Transverse colon (tissue), 4 donors: ENCODE measurements around the gene APOE. TPM values are rescaled to one million over a fixed set of nuclear protein-coding genes. Genes with fewer than 3 reads are reported as not detected.

Experiments
- DNase-seq: peaks from one replicate; pipeline ENCODE4 v3.0.0-alpha.2; 2019
- H3K27ac ChIP-seq, 4 donors: fragments of 200-600 bp; sonication (generic); 2 replicates each; pipeline ENCODE4 v1.5.1; 2016 to 2018; ENCODE audit warnings: inconsistent platforms in 4 of 4
- H3K27me3 ChIP-seq: fragments of 200-600 bp; sonication (generic); 2 replicates; pipeline ENCODE4 v1.5.1; 2017; ENCODE audit warnings: inconsistent platforms
- H3K36me3 ChIP-seq, 4 donors: fragments of 200-600 bp; sonication (generic); 2 replicates each; pipeline ENCODE4 v1.5.1; 2017 to 2019; ENCODE audit warnings: inconsistent platforms in 4 of 4
- H3K4me1 ChIP-seq, 4 donors: fragments of 200-600 bp; sonication (generic); 2 replicates each; pipeline ENCODE4 v1.5.1; 2017 to 2020; ENCODE audit warnings: inconsistent platforms in 4 of 4
- H3K4me3 ChIP-seq, 4 donors: fragments of 200-600 bp; sonication (generic); 1 replicate in 1 of 4; 2 replicates in 3 of 4; pipeline versions ENCODE4 v1.5.1 to v1.6.1; 2017 to 2019; ENCODE audit warnings: inconsistent platforms in 4 of 4
- H3K9me3 ChIP-seq, 2 donors: fragments of 200-600 bp; sonication (generic); 2 replicates each; pipeline ENCODE4 v1.5.1; 2017 to 2019; ENCODE audit warnings: inconsistent platforms in 2 of 2
- CTCF ChIP-seq, 5 experiments: fragments of 200-600 bp in 3 of 5; fragments of 450-650 bp in 2 of 5; sonication (generic) in 3 of 5; IDR thresholded peaks; 1 replicate in 2 of 5; 2 replicates in 3 of 5; pipeline ENCODE4 v1.5.1; 2016 to 2017; ENCODE audit warnings: antibody characterized with exemption in 5 of 5, inconsistent platforms in 3 of 5, mild to moderate bottlenecking in 2 of 5, moderate library complexity in 1 of 5
- EP300 ChIP-seq: sonication (generic); formaldehyde crosslinking; IDR thresholded peaks from one replicate; pipeline ENCODE4 v1.6.1; 2017; ENCODE audit warnings: antibody characterized with exemption, low read depth
- POLR2A ChIP-seq: fragments of 450-650 bp; IDR thresholded peaks from one replicate; pipeline ENCODE4 v1.6.1; 2016; ENCODE audit warnings: antibody characterized with exemption, mild to moderate bottlenecking, moderate library complexity
- POLR2AphosphoS5 ChIP-seq, 3 donors: sonication (generic); formaldehyde crosslinking; IDR thresholded peaks; one replicate each; pipeline ENCODE4 v1.6.1; 2016; ENCODE audit warnings: antibody characterized with exemption in 3 of 3
- WGBS, 2 donors: methylation state at CpG; one replicate each; pipeline ENCODE4 v1.1.5; 2018; ENCODE audit warnings: low coverage in 1 of 2; 5-methylcytosine and 5-hydroxymethylcytosine counted together
- in situ Hi-C, 4 donors: fragments of 200-750 bp; cut with MboI; loops; one replicate each; pipeline versions ENCODE4 v1.15.0 to v1.15.1; 2017; ENCODE audit warnings: low sequenced_read_pairs in 3 of 4, low pct_ligation_motif_present in 1 of 4, low pct_unique_long_range_greater_than_20kb in 1 of 4
- intact Hi-C: fragments of 100-400 bp; cut with DNase I; formaldehyde crosslinking; loops from one replicate; pipeline ENCODE4 v1.15.1; 2023; ENCODE audit warnings: low total_unique reads
- total RNA-seq, 4 donors: library from RNA; depleted of rRNA; stranded (reverse); fragments of >200 nt; gene quantifications; one replicate each; pipeline ENCODE4 v1.1.0, GENCODE V29; 2016

The APOE gene
- total RNA-seq, 4 donors from 2014 or later: 72.2 to 214 (median 132) TPM

DNA sequence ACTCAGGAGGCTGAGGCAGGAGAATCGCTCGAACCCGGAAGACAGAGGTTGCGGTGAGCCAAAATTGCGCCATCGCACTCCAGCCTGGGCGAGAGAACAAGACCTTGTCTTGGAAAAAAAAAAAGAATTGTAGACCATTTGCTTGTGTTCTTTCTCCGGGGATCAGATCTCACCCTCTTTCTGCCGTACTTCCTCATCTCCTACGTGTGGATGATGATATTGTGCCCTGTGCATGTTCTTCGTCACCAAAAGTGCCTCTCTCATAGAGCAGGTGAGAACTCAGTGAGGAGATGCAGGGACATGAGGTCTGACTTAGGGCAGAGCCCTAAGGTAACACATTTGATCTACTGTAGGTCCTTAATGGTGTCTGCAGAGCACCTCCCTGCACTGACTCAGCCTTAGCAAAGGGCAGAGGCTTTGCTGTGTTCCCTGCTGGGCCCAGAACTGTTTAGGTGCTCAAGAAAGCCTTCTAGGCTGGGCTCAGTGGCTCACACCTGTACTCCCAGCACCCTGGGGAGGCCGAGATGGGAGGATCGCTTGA is 41.5 kb downstream of the APOE start:
- intact Hi-C loops: no loop called here
- in situ Hi-C loops: no loop called here
- Histone ChIP-seq H3K4me1 (peaks cover 0 to 7% (median 2%) of the 10 kb centered on the region in 4 donors), H3K27ac (no peak overlapping the region), H3K4me3 (no peak overlapping the region), H3K27me3 (no peaks in the 10 kb centered on the region), H3K36me3 (peaks cover 0 to 7% (median 0%) of the 10 kb centered on the region in 4 donors), H3K9me3 (no peaks in the 10 kb centered on the region)
- no peak for DNase-seq
- no peak for TF ChIP-seq EP300
- no peak for TF ChIP-seq POLR2AphosphoS5 (IDR thresholded peaks at IDR 0.05)
- TF ChIP-seq POLR2A: no peak
- TF ChIP-seq CTCF (IDR thresholded peaks at IDR 0.05): no peak
- 89 to 90% methylated on average over 11 to 13 of the region's 13 CpGs for WGBS, 2 donors

- Histone ChIP-seq H3K27ac (no peak overlapping the region), H3K4me1 (peaks cover 0 to 7% (median 2%) of the 10 kb centered on the region in 4 donors), H3K9me3 (no peaks in the 10 kb centered on the region), H3K4me3 (no peak overlapping the region), H3K27me3 (no peaks in the 10 kb centered on the region), H3K36me3 (peaks cover 0 to 7% (median 0%) of the 10 kb centered on the region in 4 donors)
- no peak for DNase-seq
- no peak for TF ChIP-seq POLR2A
- no peak for TF ChIP-seq CTCF (IDR thresholded peaks at IDR 0.05)
- no peak for TF ChIP-seq EP300
- TF ChIP-seq POLR2AphosphoS5 (IDR thresholded peaks at IDR 0.05): no peak
- 85% methylated on average over 5 of the region's 5 CpGs; no CpG with 5 or more reads in 1 of the 2 donors for WGBS, 2 donors
- in situ Hi-C loops: no loop called here
- intact Hi-C loops: no loop called here
Observed at GRCh38 chr19:44948237-44948636, 42.6 kb downstream of the APOE start.

GRCh38 chr19:44948763-44949374 is 43.3 kb downstream of the APOE start:
- in situ Hi-C loops (no loop called here), intact Hi-C loops (no loop called here)
- TF ChIP-seq EP300: no peak
- no peak for TF ChIP-seq POLR2AphosphoS5 (IDR thresholded peaks at IDR 0.05)
- TF ChIP-seq CTCF (IDR thresholded peaks at IDR 0.05): no peak
- no peak for TF ChIP-seq POLR2A
- H3K27me3 ChIP-seq: no peaks in the 10 kb centered on the region
- peaks cover 0 to 7% (median 0%) of the 10 kb centered on the region in 4 donors for H3K36me3 ChIP-seq
- H3K27ac ChIP-seq: no peak overlapping the region
- 93% methylated on average over 4 of the region's 5 CpGs; no CpG with 5 or more reads in 1 of the 2 donors for WGBS, 2 donors
- DNase-seq: no peak
- H3K4me3 ChIP-seq: no peak overlapping the region
- no peaks in the 10 kb centered on the region for H3K9me3 ChIP-seq
- peaks cover 0 to 12% (median 6%) of the 10 kb centered on the region in 4 donors for H3K4me1 ChIP-seq

DNA sequence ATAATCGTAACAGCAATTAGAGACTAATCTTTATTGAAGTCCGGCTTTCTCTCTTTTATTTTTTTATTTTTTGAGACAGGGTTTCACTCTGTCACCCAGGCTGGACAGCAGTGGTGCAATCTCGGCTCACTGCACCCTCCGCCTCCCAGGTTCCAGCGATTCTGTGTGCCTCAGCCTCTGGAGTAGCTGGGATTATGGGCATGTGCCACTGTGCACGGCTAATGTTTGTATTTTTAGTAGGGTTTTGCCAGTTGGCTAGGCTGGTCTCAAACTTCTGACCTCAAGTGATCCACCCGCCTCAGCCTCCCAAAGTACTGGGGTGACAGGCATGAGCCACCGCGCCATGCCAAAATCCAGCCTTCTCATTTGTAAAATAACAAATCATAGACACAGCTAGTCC is 44.0 kb downstream of the APOE start:
- intact Hi-C loops (no loop called here), in situ Hi-C loops (no loop called here)
- H3K4me3 ChIP-seq: no peak overlapping the region
- TF ChIP-seq POLR2A: no peak
- TF ChIP-seq EP300: no peak
- TF ChIP-seq POLR2AphosphoS5 (IDR thresholded peaks at IDR 0.05): no peak
- TF ChIP-seq CTCF (IDR thresholded peaks at IDR 0.05): no peak
- no peak overlapping the region for H3K27ac ChIP-seq
- WGBS, 2 donors: 77 to 87% methylated on average over 5 to 9 of the region's 9 CpGs
- no peaks in the 10 kb centered on the region for H3K27me3 ChIP-seq
- peaks cover 0 to 7% (median 0%) of the 10 kb centered on the region in 4 donors for H3K36me3 ChIP-seq
- H3K9me3 ChIP-seq: no peaks in the 10 kb centered on the region
- no peak for DNase-seq
- H3K4me1 ChIP-seq: peaks cover 3 to 19% (median 9%) of the 10 kb centered on the region in 4 donors
